HK-2 (cell line): ENCODE data around the gene FBXL19.
"Not testable (repeated sequence)": the region's sequence is repeated elsewhere in the genome, so short reads cannot be mapped to it uniquely, and the experiment has no call there.

ENCODE experiments used
- DNase-seq: peaks from one replicate; pipeline ENCODE4 v3.0.0-alpha.2; 2018; ENCODE audit not compliant: unreplicated experiment

The FBXL19 gene

GRCh38 chr16:30921748-30922419 is 1.5 kb upstream of the FBXL19 start:
- DNase-seq = peak; percentile 76

DNA sequence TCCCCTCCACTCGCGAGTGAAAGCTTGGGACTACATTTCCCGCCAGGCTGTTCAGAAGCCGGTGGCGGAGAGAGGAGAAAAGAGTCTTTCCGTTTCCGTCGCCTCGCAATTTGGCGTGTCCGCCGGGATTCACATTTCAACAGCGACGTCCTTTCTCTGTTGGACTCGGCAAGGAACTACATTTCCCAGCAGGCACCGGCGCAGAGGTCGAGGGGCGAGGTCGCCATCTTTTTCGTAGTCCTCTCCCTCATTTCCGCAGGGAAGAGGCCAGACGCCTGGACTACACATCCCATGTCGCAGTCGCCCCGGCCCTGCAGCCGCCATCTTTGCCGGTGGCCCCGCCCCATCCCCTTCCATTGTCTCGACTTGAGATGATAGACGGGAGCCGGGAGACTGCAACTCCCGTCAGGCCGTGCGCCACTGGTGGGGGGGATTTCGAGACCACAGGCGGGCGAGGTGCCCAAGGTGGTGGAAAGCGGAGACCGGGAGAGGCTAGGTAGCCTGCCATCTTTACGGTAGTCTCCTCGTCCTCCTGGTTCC is 882 bp upstream of the FBXL19 start:
- DNase-seq = peak; percentile 96

DNA sequence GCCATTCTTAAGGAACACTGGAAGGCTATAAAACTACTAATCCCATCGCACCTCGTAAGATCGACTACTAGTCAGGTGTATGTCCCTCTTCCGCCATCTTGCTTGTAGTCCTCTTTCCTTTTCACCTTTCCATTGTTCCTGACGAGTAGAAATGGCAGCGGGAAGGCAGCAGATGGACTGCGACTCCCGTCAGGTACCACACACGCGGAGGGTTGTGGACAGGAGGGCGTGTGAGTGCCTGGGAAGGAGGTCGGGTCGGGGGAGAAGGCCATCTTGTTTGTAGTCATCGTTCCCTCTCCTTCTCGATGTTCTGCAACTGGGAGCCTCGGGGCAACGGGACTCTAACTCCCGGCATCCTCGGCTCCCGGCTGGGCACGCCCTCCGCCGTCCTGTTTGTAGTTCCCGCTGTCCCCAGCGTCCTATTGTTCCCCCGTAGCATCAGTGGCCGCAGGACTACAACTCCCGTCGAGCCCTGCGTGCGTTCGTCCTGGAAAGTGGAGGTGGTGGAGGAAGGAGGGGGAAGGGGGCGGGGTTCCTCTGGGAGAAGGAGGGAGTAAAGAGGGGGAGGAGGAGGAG is 324 bp upstream of the FBXL19 start:
- DNase-seq = peak; percentile 96

GRCh38 chr16:30924076-30924912 is 922 bp downstream of the FBXL19 start:
- DNase-seq = no peak

DNA sequence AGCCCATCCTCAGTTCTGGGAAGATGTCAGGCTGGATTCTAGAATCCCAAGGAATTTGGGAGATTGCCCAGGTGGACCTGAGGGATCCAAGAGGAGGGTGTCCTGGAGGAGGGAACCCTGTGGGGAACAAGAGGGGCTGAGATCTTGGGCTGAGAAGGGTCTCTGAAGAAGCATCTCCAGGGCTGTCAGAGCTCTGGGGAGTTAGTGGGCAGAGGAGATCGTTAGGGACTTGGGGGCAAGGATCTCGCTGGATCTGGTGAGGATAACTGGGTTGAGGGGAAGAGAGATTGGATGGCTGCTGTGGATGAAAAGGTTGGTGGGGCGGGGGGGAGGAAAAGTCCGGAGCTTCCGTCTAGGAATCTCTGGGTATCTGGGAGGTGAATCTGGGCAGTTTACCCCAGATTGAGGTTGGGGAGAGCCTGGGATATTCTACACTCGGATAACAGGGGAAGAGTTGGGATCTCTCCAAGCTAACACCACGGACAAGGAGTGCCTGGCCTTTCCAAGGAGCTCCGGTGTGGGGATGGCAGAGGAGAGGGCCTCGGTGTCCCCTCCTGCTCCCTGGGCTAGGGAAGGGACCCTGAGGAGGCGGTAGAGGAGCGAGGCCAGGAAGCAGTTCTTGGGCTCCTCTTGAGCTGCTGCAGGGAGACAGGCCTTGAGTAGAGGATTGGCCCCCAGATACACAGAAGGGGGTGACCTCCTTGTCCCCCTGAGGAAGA is 1.7 kb downstream of the FBXL19 start:
- no peak for DNase-seq

- no peak for DNase-seq
Measured at GRCh38 chr16:30925632-30925987, 2.2 kb downstream of the FBXL19 start.

DNA sequence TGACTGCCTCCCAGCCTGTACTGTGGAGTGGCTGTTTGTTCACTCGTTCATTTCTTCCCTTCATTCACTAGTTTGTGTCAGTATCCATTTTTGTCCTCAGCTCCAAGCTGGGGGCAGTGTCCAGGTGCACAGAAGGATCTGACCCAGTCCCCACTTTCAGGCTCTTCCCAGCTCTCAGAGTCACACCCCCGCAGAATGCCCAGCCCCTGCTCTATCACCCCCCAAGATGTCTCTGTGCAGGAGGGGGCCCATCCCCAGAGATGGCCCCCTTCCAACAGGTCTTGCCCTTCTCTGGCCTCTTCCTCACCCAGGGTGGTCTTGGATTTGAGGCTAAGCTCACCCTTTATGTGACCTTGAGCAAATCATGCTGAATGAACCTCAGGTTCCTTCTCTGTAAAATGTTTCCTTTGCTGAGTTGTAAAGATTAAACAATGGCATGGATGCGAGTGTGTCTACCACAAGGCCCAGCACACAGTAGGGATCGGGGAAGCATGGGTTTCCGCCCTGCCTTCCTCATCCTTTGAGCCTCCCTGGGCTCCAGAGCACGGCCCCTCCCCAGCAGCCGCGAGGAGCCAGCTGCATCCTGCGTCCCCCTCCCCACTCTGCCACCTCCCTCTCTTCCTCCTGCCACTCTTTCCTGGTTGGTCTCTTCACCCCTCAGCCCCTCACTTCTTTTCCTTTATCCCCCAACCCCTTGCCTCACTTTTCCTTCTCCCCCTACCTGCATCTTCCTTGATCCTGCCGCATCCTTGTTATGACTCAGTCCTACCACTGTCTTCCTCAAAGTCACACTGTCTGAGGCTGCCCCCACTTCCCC is 2.8 kb downstream of the FBXL19 start:
- DNase-seq = no peak

DNA sequence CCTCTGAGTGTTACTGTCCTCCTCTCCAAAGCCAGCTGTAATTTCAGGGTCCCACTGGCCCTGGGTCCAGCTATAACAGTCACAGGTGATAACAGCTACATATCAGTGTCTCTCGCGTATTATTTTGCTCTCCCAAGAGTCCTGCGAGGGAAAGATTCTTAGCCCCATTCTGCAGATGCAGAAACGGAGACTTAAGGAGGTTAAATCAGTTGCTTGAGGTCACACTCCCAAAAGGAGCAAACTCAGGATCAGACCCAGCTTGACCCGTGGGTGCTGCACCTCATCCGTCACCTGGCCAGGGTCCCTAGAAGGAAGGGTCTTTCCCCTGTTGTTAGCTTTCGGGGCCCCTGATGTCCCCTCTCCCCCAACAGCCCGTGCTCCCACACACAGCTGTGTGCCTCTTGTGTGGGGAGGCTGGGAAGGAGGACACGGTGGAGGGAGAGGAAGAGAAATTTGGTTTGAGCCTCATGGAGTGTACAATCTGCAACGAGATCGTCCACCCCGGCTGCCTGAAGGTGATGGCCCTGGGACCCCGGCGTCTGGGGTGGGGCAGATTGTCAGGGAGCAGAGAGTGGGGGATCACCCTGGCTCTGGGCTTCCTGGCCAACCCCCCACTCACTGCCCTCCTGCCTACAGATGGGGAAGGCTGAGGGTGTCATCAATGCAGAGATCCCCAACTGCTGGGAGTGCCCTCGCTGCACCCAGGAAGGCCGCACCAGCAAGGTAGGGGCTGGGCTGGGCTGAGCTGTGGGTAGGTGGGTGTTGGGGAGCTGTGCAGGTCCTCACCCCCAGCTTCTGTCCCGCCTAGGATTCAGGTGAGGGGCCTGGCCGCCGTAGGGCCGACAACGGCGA is 3.8 kb downstream of the FBXL19 start:
- DNase-seq = no peak

- peak; percentile 30 for DNase-seq
Measured at GRCh38 chr16:30927789-30928378, 4.5 kb downstream of the FBXL19 start.

- no peak for DNase-seq
Measured at GRCh38 chr16:30928390-30928789, 5.0 kb downstream of the FBXL19 start.

DNA sequence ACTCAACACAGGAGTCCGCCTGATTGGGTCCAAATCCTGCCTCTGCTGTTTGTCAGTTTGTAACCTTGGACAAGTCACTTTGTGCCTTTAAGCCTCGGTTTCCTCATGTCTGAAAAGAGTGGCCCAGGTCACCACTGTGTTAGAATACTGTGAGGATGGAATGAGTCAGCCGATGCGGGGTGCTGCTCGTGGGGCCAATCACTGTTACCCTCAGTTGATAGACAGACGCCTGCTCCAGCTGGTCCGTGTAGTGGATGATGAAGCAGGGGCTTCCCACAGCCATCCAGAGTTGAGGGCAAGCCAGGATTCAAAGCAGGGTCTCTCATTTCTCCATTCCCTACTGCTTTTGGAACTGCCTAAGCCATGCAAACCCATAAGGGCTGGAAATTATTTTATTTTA is 5.8 kb downstream of the FBXL19 start:
- DNase-seq = no peak

GRCh38 chr16:30930160-30930571 is 6.8 kb downstream of the FBXL19 start:
- DNase-seq = no peak

GRCh38 chr16:30931068-30931650 is 7.8 kb downstream of the FBXL19 start:
- no peak for DNase-seq

DNA sequence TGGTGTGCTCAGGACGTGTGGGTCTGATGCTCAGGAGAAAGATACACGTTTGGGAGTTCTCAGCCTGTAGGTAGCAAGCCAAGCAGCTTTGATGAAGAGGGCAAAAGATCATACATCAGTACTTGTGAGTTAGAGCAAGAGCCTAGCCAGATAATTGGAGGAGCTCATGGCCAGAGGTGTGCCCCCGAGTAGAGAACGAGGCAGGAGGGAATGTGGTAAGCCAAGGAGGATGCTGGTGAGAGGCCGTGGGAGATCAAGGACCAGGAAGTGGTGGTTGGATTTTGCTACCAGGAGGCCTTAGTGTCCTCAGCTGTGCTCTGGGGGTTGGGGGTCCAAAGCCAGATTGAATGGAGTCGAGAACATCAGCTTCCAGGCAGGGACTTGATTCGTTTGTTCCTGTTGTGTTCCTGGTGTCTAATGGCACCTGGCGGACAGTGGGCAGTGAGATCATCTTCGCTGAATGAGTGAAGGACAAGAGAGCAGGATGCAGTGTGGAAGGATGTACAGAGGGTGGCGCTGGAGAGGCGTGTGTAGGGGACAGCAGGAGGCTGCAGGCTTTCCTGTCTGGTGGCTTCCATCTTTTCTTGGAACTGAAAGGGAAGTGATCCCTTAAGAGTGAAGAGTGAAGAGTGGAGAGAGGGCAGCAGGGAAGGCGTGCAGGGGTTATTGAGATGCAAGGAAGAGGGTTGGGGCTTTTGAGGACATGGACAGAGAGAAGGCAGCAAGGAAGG is 11.6 kb downstream of the FBXL19 start:
- no peak for DNase-seq

DNA sequence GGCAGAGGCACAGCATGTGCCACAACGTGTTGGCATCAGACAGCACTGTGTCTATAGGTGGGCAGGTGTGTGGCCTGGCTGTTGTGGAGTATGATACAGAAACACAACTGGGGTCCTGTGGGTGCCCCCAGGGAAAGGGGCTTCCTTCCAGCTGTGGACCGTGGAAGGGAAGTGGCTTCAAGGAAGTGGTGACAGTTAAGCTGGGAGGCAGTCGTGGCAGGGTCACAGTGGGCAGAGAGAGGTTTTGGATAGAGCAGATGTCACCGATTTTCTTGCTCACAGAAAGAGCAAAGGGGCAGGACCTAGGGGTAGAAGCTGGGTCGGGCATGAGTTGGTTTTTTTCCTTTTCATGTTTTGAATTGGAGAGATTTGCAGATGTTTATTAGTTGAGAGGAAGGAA is 14.3 kb downstream of the FBXL19 start:
- DNase-seq = no peak

- not testable (repeated sequence) for DNase-seq
Measured at GRCh38 chr16:30939571-30939970, 16.2 kb downstream of the FBXL19 start.

GRCh38 chr16:30941600-30942425 is 18.4 kb downstream of the FBXL19 start:
- DNase-seq = peak; percentile 68

- DNase-seq = no peak
Measured at GRCh38 chr16:30942426-30942806, 19.0 kb downstream of the FBXL19 start.
